Stimulated activated naive B cell treated with anti-CD40 and anti-IgM and Interleukin-4, amounts not matched to agents 10 μg/mL and 1 μg/mL and 100 μg/mL, for 72 hours (primary cell): Measurements from ENCODE around the gene SLC22A23.

Experiments
- ATAC-seq, 2 donors: fragments of 150-1000 bp; cut with Tn5 transposase; replicated peaks; 2 replicates each; pipeline ENCODE4 v1.10.0; 2021; ENCODE audit warnings: moderate library complexity in 1 of 2
- DNase-seq: peaks from one replicate; pipeline ENCODE4 v3.0.0; 2021
- H3K27ac Mint-ChIP-seq: one replicate; pipeline ENCODE4 v1.8.0; 2022; ENCODE audit warnings: mild to moderate bottlenecking, mixed read lengths
- H3K27me3 Mint-ChIP-seq, 2 donors: one replicate each; pipeline ENCODE4 v1.8.0; 2022; ENCODE audit warnings: mixed read lengths in 2 of 2
- H3K36me3 Mint-ChIP-seq, 2 donors: one replicate each; pipeline ENCODE4 v1.8.0; 2022; ENCODE audit warnings: mixed read lengths in 2 of 2, mild to moderate bottlenecking in 1 of 2
- H3K4me1 Mint-ChIP-seq, 2 donors: one replicate each; pipeline ENCODE4 v1.8.0; 2022; ENCODE audit warnings: mixed read lengths in 2 of 2, mild to moderate bottlenecking in 1 of 2
- H3K4me3 Mint-ChIP-seq, 2 donors: one replicate each; pipeline ENCODE4 v1.8.0; 2022; ENCODE audit warnings: mild to moderate bottlenecking in 2 of 2, mixed read lengths in 2 of 2, moderate library complexity in 1 of 2
- H3K9me3 Mint-ChIP-seq, 2 donors: one replicate each; pipeline ENCODE4 v1.8.0; 2022; ENCODE audit warnings: mixed read lengths in 2 of 2, mild to moderate bottlenecking in 1 of 2

Gene SLC22A23

GRCh38 chr6:3426927-3427686, 29.7 kb downstream of the SLC22A23 start:
- no peaks in the 10 kb centered on the region for H3K9me3 Mint-ChIP-seq
- H3K27me3 Mint-ChIP-seq = peaks cover 33 to 50% of the 10 kb centered on the region in 2 donors
- DNase-seq = no peak
- ATAC-seq = no peak
- no peak overlapping the region for H3K4me3 Mint-ChIP-seq
- H3K36me3 Mint-ChIP-seq = no peaks in the 10 kb centered on the region
- no peak overlapping the region for H3K27ac Mint-ChIP-seq
- peaks cover 2 to 7% of the 10 kb centered on the region in 2 donors for H3K4me1 Mint-ChIP-seq

DNA sequence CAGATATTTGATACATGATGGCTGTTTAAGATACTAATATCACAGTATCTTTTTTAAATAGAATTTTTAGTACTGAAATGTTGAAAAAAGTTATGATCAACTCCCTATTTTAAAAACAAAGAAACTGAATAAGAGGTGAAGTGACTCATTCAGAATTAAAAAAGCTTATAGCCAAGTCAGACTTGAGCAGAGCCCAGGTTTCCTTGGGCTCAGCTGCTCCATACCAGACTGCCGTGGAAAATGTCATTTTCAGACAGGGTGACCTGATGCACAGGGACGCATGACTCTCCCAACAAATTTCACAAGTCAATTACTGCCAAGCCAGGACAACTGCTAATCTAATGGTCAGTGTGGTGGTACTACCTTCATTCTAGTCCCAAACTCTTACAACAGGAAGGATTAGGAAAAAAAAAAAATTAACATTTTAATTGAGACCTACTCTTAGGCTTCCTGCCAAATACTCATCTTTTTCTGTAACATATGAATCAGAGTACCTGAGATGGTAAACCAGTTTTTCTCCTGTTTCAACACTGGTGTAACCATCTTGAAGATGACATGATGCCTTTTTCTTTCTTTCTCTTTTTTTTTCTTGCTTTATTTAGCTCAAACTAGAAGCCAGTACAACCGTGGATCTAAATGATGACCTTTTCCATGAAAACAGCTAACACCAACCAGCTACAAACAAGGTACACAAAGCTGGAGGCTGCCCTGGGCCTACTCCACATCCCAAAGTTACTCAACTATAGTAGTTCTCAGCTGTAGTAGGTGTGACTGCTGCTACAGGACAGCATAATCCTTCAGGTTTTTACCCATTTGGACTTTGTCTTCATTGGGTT, 30.5 kb downstream of the SLC22A23 start:
- H3K4me3 Mint-ChIP-seq = no peak overlapping the region
- no peak for DNase-seq
- ATAC-seq = no peak
- no peaks in the 10 kb centered on the region for H3K9me3 Mint-ChIP-seq
- no peaks in the 10 kb centered on the region for H3K36me3 Mint-ChIP-seq
- peaks cover 33 to 45% of the 10 kb centered on the region in 2 donors for H3K27me3 Mint-ChIP-seq
- H3K27ac Mint-ChIP-seq = no peak overlapping the region
- H3K4me1 Mint-ChIP-seq = peaks cover 2 to 15% of the 10 kb centered on the region in 2 donors

DNA sequence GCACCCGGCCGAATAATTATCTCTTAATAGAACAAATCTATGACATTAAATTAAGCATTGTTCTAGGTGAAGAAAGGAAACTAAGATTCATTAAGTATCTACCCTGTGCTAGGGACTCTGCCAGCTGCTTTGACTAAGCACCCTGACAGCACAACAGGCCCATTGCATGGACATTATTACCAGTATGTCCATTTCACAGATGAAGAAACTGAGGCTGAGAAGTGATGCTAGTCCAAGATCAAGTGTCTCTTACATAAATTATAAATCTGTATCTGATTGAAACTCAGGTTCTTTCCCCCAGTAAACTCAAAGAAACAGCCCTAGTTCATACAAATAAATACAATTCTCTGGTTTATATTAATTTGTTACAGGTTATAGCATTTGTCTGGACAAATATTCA, 31.3 kb downstream of the SLC22A23 start:
- Mint-ChIP-seq H3K4me3 (no peak overlapping the region), H3K36me3 (no peaks in the 10 kb centered on the region), H3K9me3 (no peaks in the 10 kb centered on the region), H3K27me3 (peaks cover 33 to 38% of the 10 kb centered on the region in 2 donors), H3K4me1 (peaks cover 2 to 16% of the 10 kb centered on the region in 2 donors), H3K27ac (no peak overlapping the region)
- no peak for ATAC-seq
- DNase-seq = no peak

GRCh38 chr6:3424185-3424927, 32.5 kb downstream of the SLC22A23 start:
- ATAC-seq (no peak), DNase-seq (no peak)
- Mint-ChIP-seq H3K36me3 (no peaks in the 10 kb centered on the region), H3K4me1 (peaks cover 2 to 16% of the 10 kb centered on the region in 2 donors), H3K9me3 (no peaks in the 10 kb centered on the region), H3K27me3 (peaks cover 36 to 40% of the 10 kb centered on the region in 2 donors), H3K4me3 (no peak overlapping the region), H3K27ac (no peak overlapping the region)

- Mint-ChIP-seq H3K4me1 (peaks cover 2 to 16% of the 10 kb centered on the region in 2 donors), H3K9me3 (no peaks in the 10 kb centered on the region), H3K27ac (no peak overlapping the region), H3K27me3 (peaks cover 40 to 46% of the 10 kb centered on the region in 2 donors), H3K4me3 (no peak overlapping the region), H3K36me3 (no peaks in the 10 kb centered on the region)
- no peak for DNase-seq
- no peak for ATAC-seq
These were observed 33.2 kb downstream of the SLC22A23 start for GRCh38 chr6:3423439-3424184.

DNA sequence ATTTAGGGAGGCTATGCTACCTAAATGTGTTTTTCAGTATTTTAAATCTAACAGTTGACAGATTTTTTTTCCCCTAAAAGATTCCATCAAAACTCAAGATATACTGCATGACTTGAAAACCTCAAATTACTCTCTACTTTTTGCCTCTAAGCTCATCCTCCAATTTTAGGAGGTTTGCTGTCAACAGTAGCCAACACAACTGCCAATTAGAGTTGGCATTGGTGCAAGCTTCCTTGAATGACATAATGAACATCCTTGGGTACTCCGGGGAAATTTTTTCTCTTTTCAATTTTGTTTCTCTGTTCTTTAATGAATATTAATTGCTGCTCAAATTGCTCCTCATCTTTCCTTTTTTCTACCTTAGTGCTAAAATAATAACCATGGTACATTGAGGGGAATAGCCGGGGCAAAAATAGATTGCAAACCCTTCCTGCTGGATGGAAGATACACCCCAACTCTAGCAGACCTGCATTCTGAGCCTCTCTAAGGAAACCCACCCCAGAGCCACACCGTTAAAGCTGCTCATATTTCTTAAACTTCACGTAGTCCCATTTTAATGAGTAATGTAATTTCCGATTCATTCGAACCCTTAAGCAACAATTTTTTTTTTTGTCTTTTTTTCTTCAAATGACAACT, 34.3 kb downstream of the SLC22A23 start:
- ATAC-seq (no peak), DNase-seq (no peak)
- no peaks in the 10 kb centered on the region for H3K9me3 Mint-ChIP-seq
- H3K27me3 Mint-ChIP-seq = peaks cover 30 to 46% of the 10 kb centered on the region in 2 donors
- no peak overlapping the region for H3K27ac Mint-ChIP-seq
- H3K4me1 Mint-ChIP-seq = peaks cover 2 to 16% of the 10 kb centered on the region in 2 donors
- no peaks in the 10 kb centered on the region for H3K36me3 Mint-ChIP-seq
- no peak overlapping the region for H3K4me3 Mint-ChIP-seq

- DNase-seq = no peak
- no peak overlapping the region for H3K4me3 Mint-ChIP-seq
- no peaks in the 10 kb centered on the region for H3K9me3 Mint-ChIP-seq
- no peaks in the 10 kb centered on the region for H3K36me3 Mint-ChIP-seq
- H3K4me1 Mint-ChIP-seq = peaks cover 2 to 16% of the 10 kb centered on the region in 2 donors
- peaks cover 29 to 48% of the 10 kb centered on the region in 2 donors for H3K27me3 Mint-ChIP-seq
- peak; percentile 51 to 75 for ATAC-seq
- no peak overlapping the region for H3K27ac Mint-ChIP-seq
These were observed 34.9 kb downstream of the SLC22A23 start for GRCh38 chr6:3421791-3422434.

DNA sequence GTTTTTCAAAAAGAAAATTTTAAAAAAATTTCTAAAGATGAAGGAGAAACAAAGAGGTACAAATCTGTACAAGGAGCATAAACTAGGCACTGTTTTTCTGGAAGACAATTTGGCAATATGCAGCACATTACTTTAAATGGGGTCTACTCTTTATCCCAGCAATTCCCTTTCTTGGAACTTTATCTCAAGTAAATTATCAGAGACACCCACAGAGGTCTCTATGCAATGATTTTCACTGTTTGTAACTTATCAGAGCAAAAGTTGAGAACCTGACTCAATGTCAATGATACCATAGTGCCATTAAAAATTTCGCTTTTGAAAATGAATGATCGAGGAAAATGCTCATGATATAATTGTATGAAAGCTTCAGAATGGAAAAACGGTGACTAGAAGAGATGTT, 35.7 kb downstream of the SLC22A23 start:
- ATAC-seq (no peak), DNase-seq (no peak)
- peaks cover 23 to 41% of the 10 kb centered on the region in 2 donors for H3K27me3 Mint-ChIP-seq
- H3K4me1 Mint-ChIP-seq = peaks cover 2 to 16% of the 10 kb centered on the region in 2 donors
- H3K27ac Mint-ChIP-seq = no peak overlapping the region
- no peaks in the 10 kb centered on the region for H3K9me3 Mint-ChIP-seq
- H3K36me3 Mint-ChIP-seq = no peaks in the 10 kb centered on the region
- H3K4me3 Mint-ChIP-seq = no peak overlapping the region

GRCh38 chr6:3419624-3420272, 37.1 kb downstream of the SLC22A23 start:
- ATAC-seq (no peak), DNase-seq (no peak)
- Mint-ChIP-seq H3K27me3 (peaks cover 28 to 49% of the 10 kb centered on the region in 2 donors), H3K4me1 (peaks cover 2 to 18% of the 10 kb centered on the region in 2 donors), H3K9me3 (no peaks in the 10 kb centered on the region), H3K4me3 (no peak overlapping the region), H3K36me3 (no peaks in the 10 kb centered on the region), H3K27ac (no peak overlapping the region)

GRCh38 chr6:3418496-3419060, 38.3 kb downstream of the SLC22A23 start:
- no peak overlapping the region for H3K4me3 Mint-ChIP-seq

GRCh38 chr6:3417473-3417872, 39.4 kb downstream of the SLC22A23 start:
- Mint-ChIP-seq H3K36me3 (no peaks in the 10 kb centered on the region), H3K9me3 (peaks cover 0 to 4% of the 10 kb centered on the region in 2 donors), H3K27me3 (peaks cover 16 to 39% of the 10 kb centered on the region in 2 donors), H3K4me3 (no peak overlapping the region), H3K4me1 (peaks cover 4 to 18% of the 10 kb centered on the region in 2 donors), H3K27ac (no peak overlapping the region)
- ATAC-seq (no peak), DNase-seq (no peak)

More at GRCh38 chr6:3418496-3419060, 38.3 kb downstream of the SLC22A23 start:
- H3K27ac Mint-ChIP-seq = no peak overlapping the region
- H3K36me3 Mint-ChIP-seq = no peaks in the 10 kb centered on the region
- peaks cover 4 to 21% of the 10 kb centered on the region in 2 donors for H3K4me1 Mint-ChIP-seq
- H3K9me3 Mint-ChIP-seq = no peaks in the 10 kb centered on the region
- no peak for DNase-seq
- ATAC-seq = no peak
- H3K27me3 Mint-ChIP-seq = peaks cover 24 to 49% of the 10 kb centered on the region in 2 donors

DNA sequence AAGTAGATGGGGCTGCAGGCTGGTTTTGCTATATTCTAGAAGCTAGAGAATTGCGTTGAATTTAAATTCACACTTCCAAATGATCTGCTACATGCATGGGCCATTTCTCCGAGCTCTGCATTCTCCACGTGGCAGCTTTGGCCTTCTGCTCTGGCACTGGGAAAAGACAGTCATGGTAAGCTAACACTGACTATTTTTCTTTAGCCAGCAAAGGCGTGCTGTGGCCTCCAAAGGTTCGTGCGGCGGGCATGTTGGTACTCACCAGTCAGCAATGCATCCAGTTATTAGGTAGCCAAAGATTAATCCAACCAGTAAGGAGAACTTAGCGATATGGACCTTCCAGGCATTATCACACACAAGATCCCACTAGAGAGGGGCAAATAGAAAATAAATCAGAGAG, 41.4 kb downstream of the SLC22A23 start:
- Mint-ChIP-seq H3K4me1 (peaks cover 7 to 11% of the 10 kb centered on the region in 2 donors), H3K9me3 (peaks cover 0 to 4% of the 10 kb centered on the region in 2 donors), H3K27me3 (peaks cover 22 to 35% of the 10 kb centered on the region in 2 donors), H3K27ac (no peak overlapping the region), H3K4me3 (no peak overlapping the region), H3K36me3 (no peaks in the 10 kb centered on the region)
- no peak for DNase-seq
- no peak for ATAC-seq
